SK-N-SH treated with all-trans-retinoic acid at 6 μM for 48 hours (cell line): ENCODE measurements around the gene PFKL.

Source experiments
- ATAC-seq: fragments of 200-7000 bp; cut with Tn5 transposase; 3 replicates; pipeline ENCODE4 v1.9.1; 2020; ENCODE audit warnings: mild to moderate bottlenecking, moderate library complexity
- ARNTL ChIP-seq: fragments of 450-650 bp; formaldehyde crosslinking; IDR thresholded peaks from 2 replicates; pipeline ENCODE4 v1.5.0; 2020; ENCODE audit warnings: low read depth, mild to moderate bottlenecking, moderate library complexity, borderline replicate concordance
- BACH2 ChIP-seq: fragments of 250-450 bp; sonication (Bioruptor Pico); IDR thresholded peaks from 2 replicates; pipeline ENCODE4 v1.9.0; 2021; ENCODE audit warnings: mild to moderate bottlenecking, borderline replicate concordance
- CSDC2 ChIP-seq: fragments of 250-450 bp; sonication (Bioruptor Pico); IDR thresholded peaks from 2 replicates; pipeline ENCODE4 v1.5.0; 2020; ENCODE audit warnings: mild to moderate bottlenecking, moderate library complexity
- CSRNP3 ChIP-seq: fragments of 250-450 bp; sonication (Bioruptor Pico); IDR thresholded peaks from 2 replicates; pipeline ENCODE4 v1.5.1; 2021; ENCODE audit warnings: mild to moderate bottlenecking, moderate library complexity
- ESRRG ChIP-seq: fragments of 250-450 bp; sonication (Bioruptor Pico); IDR thresholded peaks from 2 replicates; pipeline ENCODE4 v1.6.1; 2021; ENCODE audit warnings: mild to moderate bottlenecking
- GLIS3 ChIP-seq: fragments of 250-450 bp; sonication (Bioruptor Pico); IDR thresholded peaks from 2 replicates; pipeline ENCODE4 v1.5.0; 2020; ENCODE audit warnings: mild to moderate bottlenecking, moderate library complexity
- ISL1 ChIP-seq: fragments of 250-450 bp; sonication (Bioruptor Pico); IDR thresholded peaks from 2 replicates; pipeline ENCODE4 v2.1.2; 2022; ENCODE audit warnings: mild to moderate bottlenecking, moderate library complexity
- OSR1 ChIP-seq: fragments of 250-450 bp; sonication (Bioruptor Pico); IDR thresholded peaks from 2 replicates; pipeline ENCODE4 v1.8.0; 2022; ENCODE audit warnings: moderate library complexity, mild to moderate bottlenecking, inconsistent platforms
- PATZ1 ChIP-seq: fragments of 250-450 bp; sonication (Bioruptor Pico); IDR thresholded peaks from 2 replicates; pipeline ENCODE4 v1.8.0; 2020; ENCODE audit warnings: mild to moderate bottlenecking, moderate library complexity, borderline replicate concordance
- PPARA ChIP-seq: fragments of 250-450 bp; sonication (Bioruptor Pico); IDR thresholded peaks from 2 replicates; pipeline ENCODE4 v1.5.0; 2020; ENCODE audit warnings: mild to moderate bottlenecking, borderline replicate concordance
- RARB ChIP-seq: fragments of 250-450 bp; sonication (Bioruptor Pico); IDR thresholded peaks from 2 replicates; pipeline ENCODE4 v1.8.0; 2021; ENCODE audit warnings: mild to moderate bottlenecking, moderate library complexity
- SNAI2 ChIP-seq: fragments of 250-450 bp; sonication (Bioruptor Pico); IDR thresholded peaks from 2 replicates; pipeline ENCODE4 v1.5.0; 2020; ENCODE audit warnings: mild to moderate bottlenecking, moderate library complexity
- TCF4 ChIP-seq: fragments of 250-450 bp; sonication (Bioruptor Pico); IDR thresholded peaks from 2 replicates; pipeline ENCODE4 v1.8.0; 2021; ENCODE audit warnings: mild to moderate bottlenecking, moderate library complexity, borderline replicate concordance
- TSHZ2 ChIP-seq: fragments of 250-450 bp; sonication (Bioruptor Pico); IDR thresholded peaks from 2 replicates; pipeline ENCODE4 v1.5.0; 2020; ENCODE audit warnings: mild to moderate bottlenecking, moderate library complexity
- ZC3H10 ChIP-seq: fragments of 250-450 bp; sonication (Bioruptor Pico); IDR thresholded peaks from 2 replicates; pipeline ENCODE4 v1.5.1; 2021; ENCODE audit warnings: mild to moderate bottlenecking, moderate library complexity
- ZFP3 ChIP-seq: fragments of 250-450 bp; sonication (Bioruptor Pico); IDR thresholded peaks from 2 replicates; pipeline ENCODE4 v1.5.0; 2020; ENCODE audit warnings: mild to moderate bottlenecking, moderate library complexity
- ZFP30 ChIP-seq: fragments of 450-650 bp; formaldehyde crosslinking; IDR thresholded peaks from 2 replicates; pipeline ENCODE4 v1.5.0; 2022; ENCODE audit warnings: mild to moderate bottlenecking, moderate library complexity
- ZNF565 ChIP-seq: fragments of 450-650 bp; formaldehyde crosslinking; conservative IDR thresholded peaks from 2 replicates; pipeline ENCODE4 v1.5.0; 2020; ENCODE audit warnings: low read depth, mild to moderate bottlenecking, moderate library complexity
- ZNF70 ChIP-seq: fragments of 450-650 bp; formaldehyde crosslinking; IDR thresholded peaks from 2 replicates; pipeline ENCODE4 v1.5.0; 2020; ENCODE audit warnings: mild to moderate bottlenecking, moderate library complexity
- ZNF8 ChIP-seq: fragments of 450-650 bp; formaldehyde crosslinking; IDR thresholded peaks from 2 replicates; pipeline ENCODE4 v1.5.0; 2020; ENCODE audit warnings: mild to moderate bottlenecking, moderate library complexity
- TF ChIP-seq, protein P1 (sequence below): fragments of 250-450 bp; sonication (Bioruptor Pico); IDR thresholded peaks from 2 replicates; pipeline ENCODE4 v1.8.0; 2021; ENCODE audit warnings: low read depth, mild to moderate bottlenecking, moderate library complexity, borderline replicate concordance

Gene PFKL

DNA sequence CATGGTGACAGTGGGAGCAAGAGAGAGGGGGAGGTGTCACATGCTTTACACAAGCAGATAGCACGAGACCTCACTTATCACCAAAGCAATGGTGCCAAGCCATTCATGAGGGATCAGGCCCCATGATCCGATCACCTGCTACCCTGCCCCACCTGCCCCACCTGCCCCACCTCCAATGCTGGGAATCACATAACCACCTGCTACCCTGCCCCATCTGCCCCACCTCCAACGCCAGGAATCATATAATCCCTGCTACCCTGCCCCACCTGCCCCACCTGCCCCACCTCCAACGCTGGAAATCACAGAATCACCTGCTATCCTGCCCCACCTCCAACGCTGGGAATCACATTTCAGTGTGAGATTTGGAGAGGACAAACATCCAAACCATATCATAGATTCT, 24.8 kb upstream of the PFKL start:
- TF ChIP-seq CSRNP3 (CRISPR knock-in tag) (no peak), ARNTL (CRISPR knock-in tag) (no peak), OSR1 (CRISPR knock-in tag) (no peak), ISL1 (CRISPR knock-in tag) (no peak), PATZ1 (CRISPR knock-in tag) (no peak), SNAI2 (CRISPR knock-in tag) (no peak), GLIS3 (CRISPR knock-in tag) (no peak), ZFP30 (CRISPR knock-in tag) (no peak), ESRRG (CRISPR knock-in tag) (no peak), RARB (CRISPR knock-in tag) (no peak), TSHZ2 (no peak), ZC3H10 (no peak), ZFP3 (CRISPR knock-in tag) (no peak), PPARA (CRISPR knock-in tag) (no peak)
- no peak for ATAC-seq

GRCh38 chr21:44279354-44280260, 20.2 kb upstream of the PFKL start:
- TF ChIP-seq GLIS3 (CRISPR knock-in tag) (no peak), ISL1 (CRISPR knock-in tag) (no peak), TCF4 (CRISPR knock-in tag) (no peak), BACH2 (CRISPR knock-in tag) (no peak), SNAI2 (CRISPR knock-in tag) (no peak), TSHZ2 (no peak), ESRRG (CRISPR knock-in tag) (no peak), ZNF8 (CRISPR knock-in tag) (no peak), ZNF565 (CRISPR knock-in tag) (no peak), CSDC2 (CRISPR knock-in tag) (no peak), ZNF70 (CRISPR knock-in tag) (no peak), PATZ1 (CRISPR knock-in tag) (no peak), ZC3H10 (no peak)
- TF ChIP-seq, protein P1, sequence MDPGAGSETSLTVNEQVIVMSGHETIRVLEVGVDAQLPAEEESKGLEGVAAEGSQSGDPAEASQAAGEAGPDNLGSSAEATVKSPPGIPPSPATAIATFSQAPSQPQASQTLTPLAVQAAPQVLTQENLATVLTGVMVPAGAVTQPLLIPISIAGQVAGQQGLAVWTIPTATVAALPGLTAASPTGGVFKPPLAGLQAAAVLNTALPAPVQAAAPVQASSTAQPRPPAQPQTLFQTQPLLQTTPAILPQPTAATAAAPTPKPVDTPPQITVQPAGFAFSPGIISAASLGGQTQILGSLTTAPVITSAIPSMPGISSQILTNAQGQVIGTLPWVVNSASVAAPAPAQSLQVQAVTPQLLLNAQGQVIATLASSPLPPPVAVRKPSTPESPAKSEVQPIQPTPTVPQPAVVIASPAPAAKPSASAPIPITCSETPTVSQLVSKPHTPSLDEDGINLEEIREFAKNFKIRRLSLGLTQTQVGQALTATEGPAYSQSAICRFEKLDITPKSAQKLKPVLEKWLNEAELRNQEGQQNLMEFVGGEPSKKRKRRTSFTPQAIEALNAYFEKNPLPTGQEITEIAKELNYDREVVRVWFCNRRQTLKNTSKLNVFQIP (CRISPR knock-in tag): no peak
- TF ChIP-seq, all 23 proteins: peak for 0
- no peak for ATAC-seq
